ENCODE data around the gene C19orf25. TPM values are rescaled to one million over a fixed set of nuclear protein-coding genes. Genes with fewer than 3 reads are reported as not detected.
"Not testable (repeated sequence)": the region's sequence is repeated elsewhere in the genome, so short reads cannot be mapped to it uniquely, and the experiment has no call there.

The C19orf25 gene
- total and polyA plus RNA-seq, 2 of the 13 experiments (the other 11 are each of a cell fraction or from before 2014, with no cell fraction given) = 14.2 to 32.4 TPM

DNA sequence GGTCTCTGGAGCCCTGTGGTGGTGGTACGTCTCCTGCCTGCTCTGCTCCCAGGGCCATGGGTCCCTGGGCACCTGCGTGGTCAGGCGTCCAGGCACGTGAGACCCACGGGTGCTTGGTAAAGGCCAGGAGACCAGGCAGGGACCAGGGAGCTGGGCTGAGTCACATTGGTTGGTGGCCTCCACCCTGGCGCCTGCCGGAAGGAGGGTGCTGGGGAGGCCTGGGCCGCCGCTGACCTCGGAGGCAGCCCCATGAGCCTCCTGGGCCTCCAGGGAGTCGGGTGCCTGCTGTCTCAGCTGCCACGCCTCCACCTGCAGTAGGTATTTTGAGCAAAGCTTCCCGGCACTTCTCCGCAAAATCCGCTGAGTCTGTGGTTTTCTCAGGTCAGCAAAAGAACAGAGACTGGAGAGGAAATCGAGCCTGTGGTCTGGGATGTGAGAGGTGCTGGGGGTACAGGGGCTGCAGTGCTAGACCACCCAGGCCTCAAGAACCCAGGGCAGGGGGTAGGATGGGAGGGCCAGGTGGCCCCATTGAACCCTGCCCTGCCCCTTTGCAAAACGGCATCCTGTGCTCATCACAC, 41.3 kb upstream of the C19orf25 start (continued):
- TF ChIP-seq, protein P1, sequence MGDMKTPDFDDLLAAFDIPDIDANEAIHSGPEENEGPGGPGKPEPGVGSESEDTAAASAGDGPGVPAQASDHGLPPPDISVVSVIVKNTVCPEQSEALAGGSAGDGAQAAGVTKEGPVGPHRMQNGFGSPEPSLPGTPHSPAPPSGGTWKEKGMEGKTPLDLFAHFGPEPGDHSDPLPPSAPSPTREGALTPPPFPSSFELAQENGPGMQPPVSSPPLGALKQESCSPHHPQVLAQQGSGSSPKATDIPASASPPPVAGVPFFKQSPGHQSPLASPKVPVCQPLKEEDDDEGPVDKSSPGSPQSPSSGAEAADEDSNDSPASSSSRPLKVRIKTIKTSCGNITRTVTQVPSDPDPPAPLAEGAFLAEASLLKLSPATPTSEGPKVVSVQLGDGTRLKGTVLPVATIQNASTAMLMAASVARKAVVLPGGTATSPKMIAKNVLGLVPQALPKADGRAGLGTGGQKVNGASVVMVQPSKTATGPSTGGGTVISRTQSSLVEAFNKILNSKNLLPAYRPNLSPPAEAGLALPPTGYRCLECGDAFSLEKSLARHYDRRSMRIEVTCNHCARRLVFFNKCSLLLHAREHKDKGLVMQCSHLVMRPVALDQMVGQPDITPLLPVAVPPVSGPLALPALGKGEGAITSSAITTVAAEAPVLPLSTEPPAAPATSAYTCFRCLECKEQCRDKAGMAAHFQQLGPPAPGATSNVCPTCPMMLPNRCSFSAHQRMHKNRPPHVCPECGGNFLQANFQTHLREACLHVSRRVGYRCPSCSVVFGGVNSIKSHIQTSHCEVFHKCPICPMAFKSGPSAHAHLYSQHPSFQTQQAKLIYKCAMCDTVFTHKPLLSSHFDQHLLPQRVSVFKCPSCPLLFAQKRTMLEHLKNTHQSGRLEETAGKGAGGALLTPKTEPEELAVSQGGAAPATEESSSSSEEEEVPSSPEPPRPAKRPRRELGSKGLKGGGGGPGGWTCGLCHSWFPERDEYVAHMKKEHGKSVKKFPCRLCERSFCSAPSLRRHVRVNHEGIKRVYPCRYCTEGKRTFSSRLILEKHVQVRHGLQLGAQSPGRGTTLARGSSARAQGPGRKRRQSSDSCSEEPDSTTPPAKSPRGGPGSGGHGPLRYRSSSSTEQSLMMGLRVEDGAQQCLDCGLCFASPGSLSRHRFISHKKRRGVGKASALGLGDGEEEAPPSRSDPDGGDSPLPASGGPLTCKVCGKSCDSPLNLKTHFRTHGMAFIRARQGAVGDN (CRISPR knock-in tag; IDR thresholded peaks at IDR 0.05) = peak; percentile 43
- TF ChIP-seq, protein P2, sequence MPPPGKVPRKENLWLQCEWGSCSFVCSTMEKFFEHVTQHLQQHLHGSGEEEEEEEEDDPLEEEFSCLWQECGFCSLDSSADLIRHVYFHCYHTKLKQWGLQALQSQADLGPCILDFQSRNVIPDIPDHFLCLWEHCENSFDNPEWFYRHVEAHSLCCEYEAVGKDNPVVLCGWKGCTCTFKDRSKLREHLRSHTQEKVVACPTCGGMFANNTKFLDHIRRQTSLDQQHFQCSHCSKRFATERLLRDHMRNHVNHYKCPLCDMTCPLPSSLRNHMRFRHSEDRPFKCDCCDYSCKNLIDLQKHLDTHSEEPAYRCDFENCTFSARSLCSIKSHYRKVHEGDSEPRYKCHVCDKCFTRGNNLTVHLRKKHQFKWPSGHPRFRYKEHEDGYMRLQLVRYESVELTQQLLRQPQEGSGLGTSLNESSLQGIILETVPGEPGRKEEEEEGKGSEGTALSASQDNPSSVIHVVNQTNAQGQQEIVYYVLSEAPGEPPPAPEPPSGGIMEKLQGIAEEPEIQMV (CRISPR knock-in tag; IDR thresholded peaks at IDR 0.05; ENCODE audit: low read depth) = no peak
- TF ChIP-seq POLR2G (IDR thresholded peaks at IDR 0.05; ENCODE audit: low read depth, low read length) (no peak), MAFF (IDR thresholded peaks at IDR 0.05; ENCODE audit: low read depth, low read length) (peak; percentile 74), KDM3A (CRISPR knock-in tag; IDR thresholded peaks at IDR 0.05; ENCODE audit: low read depth) (no peak), MAFK (conservative IDR thresholded peaks at IDR 0.05 in 1 of 2, IDR thresholded peaks at IDR 0.05 in 1 of 2; ENCODE audit: low read length in 2 of 2) (peak; percentile 81 to 86)

DNA sequence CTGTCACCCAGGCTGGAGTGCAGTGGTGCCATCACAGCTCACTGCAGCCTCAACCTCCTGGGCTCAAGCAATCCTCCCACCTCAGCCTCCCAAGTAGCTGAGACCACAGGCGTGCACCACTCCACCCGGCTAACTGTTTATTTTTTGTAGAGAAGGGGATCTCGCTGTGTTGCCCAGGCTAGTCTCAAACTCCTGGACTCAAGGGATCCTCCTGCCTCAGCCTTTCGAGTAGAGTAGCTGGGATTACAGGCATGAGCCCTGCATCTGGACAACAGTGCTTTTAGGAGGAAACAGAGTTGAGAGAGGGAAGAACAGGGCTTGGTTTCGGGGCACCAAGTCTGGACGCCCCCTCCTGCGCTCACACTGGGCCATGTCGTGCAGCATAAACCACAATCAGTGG, 40.8 kb upstream of the C19orf25 start:
- CTCF ChIA-PET (ENCODE audit: low intra/inter-chr PET ratio, low total read pairs); FAIRE-seq; H2AFZ ChIP-seq (ENCODE audit: low read length): not testable (repeated sequence)

More for the DNA sequence above, 40.8 kb upstream of the C19orf25 start:
- H3K27ac ChIP-seq (ENCODE audit: extremely low read length, insufficient read depth, low read length); H3K79me2 ChIP-seq (ENCODE audit: insufficient read depth, low read length); H3K4me3 ChIP-seq (replicated peaks in 1 of 3; ENCODE audit: insufficient read depth in 1 of 3, low read depth in 2 of 3, low read length in 3 of 3); H3K9me3 ChIP-seq (ENCODE audit: low read length); in situ Hi-C loops (cut with HindIII; ENCODE audit: extremely low pct_ligation_motif_present, low pct_unique_long_range_greater_than_20kb); BruUV-seq (replicated peaks); H3K9ac ChIP-seq (ENCODE audit: insufficient read depth, low read depth, low read length); POLR2A ChIA-PET; ATAC-seq; DNase-seq (ENCODE audit: low spot score); H4K20me1 ChIP-seq (ENCODE audit: insufficient read depth, low read length); H3K36me3 ChIP-seq (replicated peaks in 1 of 2; ENCODE audit: control insufficient read depth in 1 of 2, insufficient read depth in 2 of 2, low read length in 2 of 2); intact Hi-C loops (cut with micrococcal nuclease; ENCODE audit: unreplicated experiment); H3K4me2 ChIP-seq (ENCODE audit: low read depth, low read length): not testable (repeated sequence)
- Histone ChIP-seq H3K27me3 (ENCODE audit: control insufficient read depth in 1 of 2, insufficient read depth in 2 of 2, low read length in 2 of 2) (peaks cover 17 to 51% of the 10 kb centered on the region in 2 experiments), H3K4me1 (ENCODE audit: insufficient read depth, low read length) (peaks cover 20% of the 10 kb centered on the region)
- peak; percentile 82 for TF ChIP-seq ZNF121 (CRISPR knock-in tag; IDR thresholded peaks at IDR 0.05)
- WGBS (ENCODE audit: low lambda C conversion rate) = 42% methylated on average over 6 of the region's 8 CpGs
